SK-N-SH (cell line): Measurements from ENCODE around the gene ADAMTSL1. TPM values are rescaled to one million over a fixed set of nuclear protein-coding genes. Genes with fewer than 3 reads are reported as not detected.

Experiments
- CTCF ChIA-PET: fragments of 300-600, 350-600 bp; formaldehyde crosslinking; extraction: SDS; loops from one replicate; lab custom pipeline; 2021; lab: Yijun Ruan, JAX
- POLR2A ChIA-PET: fragments of 350-600 bp; sonication (Branson Sonifier 250); formaldehyde crosslinking; extraction: SDS; loops from one replicate; lab custom pipeline; 2020; ENCODE audit warnings: antibody characterized with exemption, inconsistent platforms; lab: Yijun Ruan, JAX
- DNase-seq: peaks from one replicate; pipeline ENCODE4 v3.0.0; 2012
- H2AFZ ChIP-seq: fragments of 200-600 bp; sonication (generic); 2 replicates; pipeline ENCODE4 v1.8.1; 2016; ENCODE audit warnings: antibody characterized with exemption, mild to moderate bottlenecking, low read depth
- H3F3A ChIP-seq: fragments of 200-600 bp; sonication (generic); replicated peaks from 2 replicates; pipeline ENCODE3; 2016; ENCODE audit warnings: antibody characterized with exemption, mild to moderate bottlenecking; ENCODE audit not compliant: insufficient read depth
- H3K27ac ChIP-seq, 2 experiments: fragments of 200-500 bp in 1 of 2; fragments of 200-600 bp in 1 of 2; sonication (Bioruptor generic) in 1 of 2; sonication (generic), shearing (Covaris generic) in 1 of 2; 2 replicates each; pipeline versions ENCODE4 v1.5.1 to v1.6.1; 2014 to 2016; ENCODE audit warnings: low read depth in 2 of 2, inconsistent platforms in 1 of 2, low read length in 1 of 2, mild to moderate bottlenecking in 1 of 2, mixed read lengths in 1 of 2
- H3K27me3 ChIP-seq: fragments of 200-600 bp; sonication (generic), shearing (Covaris generic); 2 replicates; pipeline ENCODE4 v1.6.1; 2016; ENCODE audit warnings: mixed run types; ENCODE audit not compliant: insufficient read depth
- H3K36me3 ChIP-seq, 2 experiments: fragments of 200-500 bp in 1 of 2; fragments of 200-600 bp in 1 of 2; sonication (Bioruptor generic) in 1 of 2; sonication (generic) in 1 of 2; replicated peaks in 1 of 2; 2 replicates each; pipeline versions ENCODE3 to v1.5.1; 2014 to 2016; ENCODE audit warnings: low read length in 1 of 2, mild to moderate bottlenecking in 1 of 2; ENCODE audit not compliant: insufficient read depth in 2 of 2, control insufficient read depth in 1 of 2
- H3K4me1 ChIP-seq, 2 experiments: fragments of 200-500 bp in 1 of 2; fragments of 200-600 bp in 1 of 2; sonication (Bioruptor generic) in 1 of 2; sonication (generic), shearing (Covaris generic) in 1 of 2; 2 replicates each; pipeline versions ENCODE4 v1.5.1 to v1.6.1; 2014 to 2016; ENCODE audit warnings: low read depth in 1 of 2, low read length in 1 of 2, mixed run types in 1 of 2; ENCODE audit not compliant: insufficient read depth in 2 of 2, control insufficient read depth in 1 of 2
- H3K4me2 ChIP-seq: fragments of 200-600 bp; sonication (generic), shearing (Covaris generic); 2 replicates; pipeline ENCODE4 v1.6.1; 2017; ENCODE audit warnings: mixed run types
- H3K4me3 ChIP-seq, 2 experiments: fragments of 200-500 bp in 1 of 2; fragments of 200-600 bp in 1 of 2; sonication (Bioruptor generic) in 1 of 2; sonication (generic), shearing (Covaris generic) in 1 of 2; 2 replicates each; pipeline versions ENCODE4 v1.5.1 to v1.8.1; 2014 to 2016; ENCODE audit warnings: low read depth in 2 of 2, inconsistent platforms in 1 of 2, low read length in 1 of 2, mild to moderate bottlenecking in 1 of 2, mixed read lengths in 1 of 2, moderate library complexity in 1 of 2
- H3K79me2 ChIP-seq: fragments of 200-600 bp; sonication (generic); 2 replicates; pipeline ENCODE4 v1.8.1; 2017; ENCODE audit warnings: mild to moderate bottlenecking; ENCODE audit not compliant: insufficient read depth
- H3K9ac ChIP-seq: fragments of 200-600 bp; sonication (generic); 2 replicates; pipeline ENCODE4 v1.6.1; 2017; ENCODE audit warnings: mixed run types
- H3K9me2 ChIP-seq: fragments of 200-600 bp; sonication (generic); 2 replicates; pipeline ENCODE4 v1.6.1; 2017; ENCODE audit warnings: mixed run types
- H3K9me3 ChIP-seq: fragments of 200-600 bp; sonication (generic); 2 replicates; pipeline ENCODE4 v1.6.1; 2017; ENCODE audit warnings: mixed run types, mild to moderate bottlenecking, moderate library complexity
- H4K20me1 ChIP-seq: fragments of 200-600 bp; sonication (generic); 2 replicates; pipeline ENCODE4 v1.6.1; 2017; ENCODE audit warnings: mild to moderate bottlenecking, mixed run types; ENCODE audit not compliant: insufficient read depth
- CTCF ChIP-seq: fragments of 200-600 bp; sonication (generic); IDR thresholded peaks from 2 replicates; pipeline ENCODE4 v1.6.1; 2017; ENCODE audit warnings: antibody characterized with exemption, mild to moderate bottlenecking, moderate library complexity
- EZH2phosphoT487 ChIP-seq: fragments of 200-600 bp; sonication (generic); IDR thresholded peaks from 2 replicates; pipeline ENCODE4 v1.6.1; 2017; ENCODE audit warnings: low read depth, mixed run types, mild to moderate bottlenecking, antibody characterized with exemption, moderate library complexity, borderline replicate concordance
- FOXM1 ChIP-seq: IDR thresholded peaks from 2 replicates; pipeline ENCODE4 v1.4.0; 2012; ENCODE audit warnings: low read depth, mild to moderate bottlenecking
- MEF2A ChIP-seq: IDR thresholded peaks from 2 replicates; pipeline ENCODE4 v1.4.0; 2012; ENCODE audit warnings: low read depth, borderline replicate concordance
- NRF1 ChIP-seq: IDR thresholded peaks from 2 replicates; pipeline ENCODE4 v1.6.1; 2012; ENCODE audit warnings: low read depth, mild to moderate bottlenecking, low read length
- PBX3 ChIP-seq: IDR thresholded peaks from 2 replicates; pipeline ENCODE4; 2012
- POLR2AphosphoS5 ChIP-seq: IDR thresholded peaks from 2 replicates; pipeline ENCODE4 v1.6.1; 2012; ENCODE audit warnings: low read depth, low read length
- REST ChIP-seq: IDR thresholded peaks from 2 replicates; pipeline ENCODE4 v1.6.1; 2012; ENCODE audit warnings: mild to moderate bottlenecking, low read depth, low read length, moderate library complexity
- SIN3A ChIP-seq: IDR thresholded peaks from 2 replicates; pipeline ENCODE4 v1.6.1; 2012; ENCODE audit warnings: low read depth, mild to moderate bottlenecking, low read length, moderate library complexity, borderline replicate concordance
- TEAD4 ChIP-seq: IDR thresholded peaks from 2 replicates; pipeline ENCODE4 v1.4.0; 2012; ENCODE audit warnings: mild to moderate bottlenecking, borderline replicate concordance; ENCODE audit not compliant: insufficient read depth
- USF1 ChIP-seq: IDR thresholded peaks from 2 replicates; pipeline ENCODE4 v1.4.0; 2012; ENCODE audit warnings: low read depth, borderline replicate concordance
- USF2 ChIP-seq: fragments of 150-350 bp; IDR thresholded peaks from 2 replicates; pipeline ENCODE4 v1.6.1; 2017; ENCODE audit warnings: antibody characterized with exemption, low read length, low read depth, borderline replicate concordance
- WGBS: methylation state at CpG from one replicate; pipeline ENCODE4 v1.1.6; 2017; ENCODE audit warnings: low lambda C conversion rate; 5-methylcytosine and 5-hydroxymethylcytosine counted together
- polyA plus RNA-seq, 3 experiments: library from polyadenylated mRNA; depleted of rRNA; stranded (reverse); fragments of >200 nt; gene quantifications; 2 replicates each; pipeline ENCODE4 v1.2.3, GENCODE V29; 2012

Gene ADAMTSL1
- polyA plus RNA-seq, 1 of the 3 experiments (the other 2 are of a cell fraction): 114 TPM

GRCh38 chr9:18544456-18544855 lies 70.5 kb downstream of the ADAMTSL1 start:
- TF ChIP-seq TEAD4 (0 out of 2 replicates have a peak, but pooled peaks have one; percentile 8), PBX3 (peak; percentile 56), NRF1 (no peak), MEF2A (no peak)

GRCh38 chr9:18545636-18546360 lies 71.8 kb downstream of the ADAMTSL1 start:
- Histone ChIP-seq H2AFZ (no peak overlapping the region), H3K36me3 (peaks cover 0 to 41% of the 10 kb centered on the region in 2 experiments), H3K27me3 (no peaks in the 10 kb centered on the region), H3F3A (peaks cover 45% of the 10 kb centered on the region), H3K4me1 (peaks cover 20 to 33% of the 10 kb centered on the region in 2 experiments; a peak in 3 of 4 replicates), H3K9ac (no peak overlapping the region), H3K79me2 (peaks cover 56% of the 10 kb centered on the region), H3K9me3 (no peaks in the 10 kb centered on the region), H4K20me1 (no peaks in the 10 kb centered on the region), H3K9me2 (no peaks in the 10 kb centered on the region), H3K27ac (peak overlapping the region in 1 of 2 experiments; percentile 98; a peak in 1 of 4 replicates), H3K4me3 (no peak overlapping the region), H3K4me2 (no peak overlapping the region)
- ChIA-PET CTCF (no interaction called here), POLR2A (no interaction called here)
- 87% methylated on average over 3 of the region's 3 CpGs for WGBS
- DNase-seq: no peak
- TF ChIP-seq REST: no peak
- TF ChIP-seq TEAD4: no peak
- TF ChIP-seq EZH2phosphoT487: no peak
- TF ChIP-seq POLR2AphosphoS5: no peak
- no peak for TF ChIP-seq SIN3A
- TF ChIP-seq FOXM1: no peak
- no peak for TF ChIP-seq USF2
- no peak for TF ChIP-seq CTCF
- no peak for TF ChIP-seq USF1

More at GRCh38 chr9:18544456-18544855, 70.5 kb downstream of the ADAMTSL1 start:
- 70% methylated on average over 3 of the region's 3 CpGs for WGBS
- ChIA-PET CTCF (interaction anchor here (1.0 kb wide), 1 partner anchor 53 kb away, joined by 3 read pairs; no protein-coding TSS in a partner anchor), POLR2A (no interaction called here)
- peaks cover 56% of the 10 kb centered on the region for H3F3A ChIP-seq
- no peak overlapping the region for H2AFZ ChIP-seq
- H3K4me1 ChIP-seq: peaks cover 20 to 33% of the 10 kb centered on the region in 2 experiments; a peak in 3 of 4 replicates
- 0 out of 2 replicates have a peak overlapping the region, but pooled peaks have one; percentile 57 for H3K4me2 ChIP-seq
- H3K27me3 ChIP-seq: no peaks in the 10 kb centered on the region
- peak overlapping the region; percentile 92 to 98 for H3K27ac ChIP-seq
- no peak overlapping the region for H3K4me3 ChIP-seq
- H3K9ac ChIP-seq: peak overlapping the region; percentile 65; the same call in 1 of the 2 replicates
- H4K20me1 ChIP-seq: no peaks in the 10 kb centered on the region
- no peaks in the 10 kb centered on the region for H3K9me3 ChIP-seq
- H3K36me3 ChIP-seq: peaks cover 0 to 39% of the 10 kb centered on the region in 2 experiments
- peaks cover 56% of the 10 kb centered on the region for H3K79me2 ChIP-seq
- no peaks in the 10 kb centered on the region for H3K9me2 ChIP-seq
- no peak for DNase-seq
